ENCODE measurements around the gene COX8C. TPM values are rescaled to one million over a fixed set of nuclear protein-coding genes. Genes with fewer than 3 reads are reported as not detected.

Gene COX8C
- total RNA-seq, 1 experiment from 2014 or later: not detected

GRCh38 chr14:93304771-93305170 lies 42.2 kb upstream of the COX8C start:
- Histone ChIP-seq H3K4me3 (no peak overlapping the region), H3K36me3 (ENCODE audit: low read depth) (no peaks in the 10 kb centered on the region), H2AFZ (no peak overlapping the region), H3K27me3 (ENCODE audit: insufficient read depth, low read depth) (no peaks in the 10 kb centered on the region), H3K9me3 (ENCODE audit: insufficient read depth, low read depth) (no peaks in the 10 kb centered on the region), H3K9me2 (ENCODE audit: insufficient read depth) (no peaks in the 10 kb centered on the region), H4K20me1 (ENCODE audit: insufficient read depth) (no peaks in the 10 kb centered on the region; the same call in none of the 2 replicates), H3K4me2 (no peak overlapping the region), H3K79me2 (ENCODE audit: low read depth) (peaks cover 83% of the 10 kb centered on the region), H3F3A (ENCODE audit: insufficient read depth, low read depth) (no peaks in the 10 kb centered on the region; the same call in 1 of the 2 replicates), H3K4me1 (replicated peaks; ENCODE audit: insufficient read depth) (0 out of 2 replicates have a peak, but pooled peaks cover 5% of the 10 kb centered on the region), H3K27ac (no peak overlapping the region)
- TF ChIP-seq, protein P1, sequence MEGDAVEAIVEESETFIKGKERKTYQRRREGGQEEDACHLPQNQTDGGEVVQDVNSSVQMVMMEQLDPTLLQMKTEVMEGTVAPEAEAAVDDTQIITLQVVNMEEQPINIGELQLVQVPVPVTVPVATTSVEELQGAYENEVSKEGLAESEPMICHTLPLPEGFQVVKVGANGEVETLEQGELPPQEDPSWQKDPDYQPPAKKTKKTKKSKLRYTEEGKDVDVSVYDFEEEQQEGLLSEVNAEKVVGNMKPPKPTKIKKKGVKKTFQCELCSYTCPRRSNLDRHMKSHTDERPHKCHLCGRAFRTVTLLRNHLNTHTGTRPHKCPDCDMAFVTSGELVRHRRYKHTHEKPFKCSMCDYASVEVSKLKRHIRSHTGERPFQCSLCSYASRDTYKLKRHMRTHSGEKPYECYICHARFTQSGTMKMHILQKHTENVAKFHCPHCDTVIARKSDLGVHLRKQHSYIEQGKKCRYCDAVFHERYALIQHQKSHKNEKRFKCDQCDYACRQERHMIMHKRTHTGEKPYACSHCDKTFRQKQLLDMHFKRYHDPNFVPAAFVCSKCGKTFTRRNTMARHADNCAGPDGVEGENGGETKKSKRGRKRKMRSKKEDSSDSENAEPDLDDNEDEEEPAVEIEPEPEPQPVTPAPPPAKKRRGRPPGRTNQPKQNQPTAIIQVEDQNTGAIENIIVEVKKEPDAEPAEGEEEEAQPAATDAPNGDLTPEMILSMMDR (conservative IDR thresholded peaks at IDR 0.05): no peak
- no peak for TF ChIP-seq EZH2 (IDR thresholded peaks at IDR 0.05; ENCODE audit: low read depth)
- no TSS peak for BruUV-seq (replicated peaks)
- no peak for DNase-seq
- intact Hi-C loops (cut with micrococcal nuclease; ENCODE audit: unreplicated experiment): no loop called here
- CTCF ChIA-PET: no interaction called here
- POLR2A ChIA-PET (ENCODE audit: unreplicated experiment): no interaction called here

GRCh38 chr14:93305725-93306418 lies 41.1 kb upstream of the COX8C start:
- Histone ChIP-seq H3K4me2 (no peak overlapping the region), H3K27me3 (ENCODE audit: insufficient read depth, low read depth) (no peaks in the 10 kb centered on the region), H3K79me2 (ENCODE audit: low read depth) (peaks cover 87% of the 10 kb centered on the region), H3K4me3 (no peak overlapping the region), H3K4me1 (replicated peaks; ENCODE audit: insufficient read depth) (0 out of 2 replicates have a peak, but pooled peaks cover 9% of the 10 kb centered on the region), H3K9me3 (ENCODE audit: insufficient read depth, low read depth) (no peaks in the 10 kb centered on the region), H4K20me1 (ENCODE audit: insufficient read depth) (peaks cover 5% of the 10 kb centered on the region), H3K36me3 (ENCODE audit: low read depth) (no peaks in the 10 kb centered on the region), H3K9me2 (ENCODE audit: insufficient read depth) (no peaks in the 10 kb centered on the region), H2AFZ (no peak overlapping the region), H3F3A (ENCODE audit: insufficient read depth, low read depth) (no peaks in the 10 kb centered on the region), H3K27ac (no peak overlapping the region)
- intact Hi-C loops (cut with micrococcal nuclease; ENCODE audit: unreplicated experiment): no loop called here
- DNase-seq: no peak
- BruUV-seq (replicated peaks): no TSS peak
- TF ChIP-seq EZH2 (IDR thresholded peaks at IDR 0.05; ENCODE audit: low read depth): no peak
- TF ChIP-seq, protein P1 (conservative IDR thresholded peaks at IDR 0.05): no peak
- ChIA-PET POLR2A (ENCODE audit: unreplicated experiment) (no interaction called here), CTCF (no interaction called here)

- DNase-seq: no peak
- POLR2A ChIA-PET (ENCODE audit: unreplicated experiment): no interaction called here
- H3K27me3 ChIP-seq (ENCODE audit: insufficient read depth, low read depth): no peaks in the 10 kb centered on the region
- H3K9me2 ChIP-seq (ENCODE audit: insufficient read depth): no peaks in the 10 kb centered on the region
- H3K79me2 ChIP-seq (ENCODE audit: low read depth): peaks cover 84% of the 10 kb centered on the region
- no peak overlapping the region for H3K27ac ChIP-seq
- H2AFZ ChIP-seq: no peak overlapping the region
- no TSS peak for BruUV-seq (replicated peaks)
- TF ChIP-seq, protein P1 (conservative IDR thresholded peaks at IDR 0.05): no peak
- no peak for TF ChIP-seq EZH2 (IDR thresholded peaks at IDR 0.05; ENCODE audit: low read depth)
- no peaks in the 10 kb centered on the region for H3K9me3 ChIP-seq (ENCODE audit: insufficient read depth, low read depth)
- no peak overlapping the region for H3K4me3 ChIP-seq
- CTCF ChIA-PET: no interaction called here
- H4K20me1 ChIP-seq (ENCODE audit: insufficient read depth): peaks cover 10% of the 10 kb centered on the region
- no peak overlapping the region for H3K4me2 ChIP-seq
- H3K4me1 ChIP-seq (replicated peaks; ENCODE audit: insufficient read depth): peaks cover 12% of the 10 kb centered on the region; the same call in 1 of the 2 replicates
- H3F3A ChIP-seq (ENCODE audit: insufficient read depth, low read depth): no peaks in the 10 kb centered on the region
- no peaks in the 10 kb centered on the region for H3K36me3 ChIP-seq (ENCODE audit: low read depth)
- intact Hi-C loops (cut with micrococcal nuclease; ENCODE audit: unreplicated experiment): no loop called here
Measured at GRCh38 chr14:93306812-93307211, 40.2 kb upstream of the COX8C start.
